ENCODE data around the gene AATK.
"Not testable (repeated sequence)": the region's sequence is repeated elsewhere in the genome, so short reads cannot be mapped to it uniquely, and the experiment has no call there.

AATK gene

DNA sequence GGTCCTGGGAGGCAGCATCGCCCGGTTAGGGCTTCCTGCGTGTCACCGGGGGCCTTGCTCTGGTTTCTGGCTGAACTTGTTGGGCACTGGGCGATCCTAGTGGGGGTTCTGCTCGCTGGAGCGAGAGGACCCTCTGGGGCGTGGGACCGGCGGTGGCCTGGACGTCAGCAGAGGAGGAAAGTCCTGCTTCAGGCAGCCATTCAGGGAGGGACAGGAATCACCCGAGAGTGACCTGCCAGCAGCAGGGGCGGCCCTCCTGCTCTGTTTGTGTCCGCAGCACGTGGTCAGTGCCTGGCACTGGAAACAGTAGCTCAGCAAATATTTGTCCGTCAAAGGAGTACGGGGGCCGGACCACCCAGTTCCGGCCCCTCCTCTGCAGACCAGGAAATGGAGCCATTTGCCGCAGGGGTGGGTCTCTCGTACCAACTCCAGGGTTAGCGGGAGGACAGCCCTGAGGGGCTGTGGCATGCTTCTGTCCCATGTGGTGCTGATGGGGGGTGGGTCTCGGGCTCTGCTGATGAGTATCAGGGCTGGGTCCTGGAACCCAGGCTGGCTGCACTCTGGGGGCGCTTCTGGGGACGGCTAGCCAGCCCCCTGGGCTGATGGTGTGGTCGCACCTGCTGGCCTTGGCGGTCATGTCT is 82.8 kb downstream of the AATK start:
- no peak for DNase-seq

DNA sequence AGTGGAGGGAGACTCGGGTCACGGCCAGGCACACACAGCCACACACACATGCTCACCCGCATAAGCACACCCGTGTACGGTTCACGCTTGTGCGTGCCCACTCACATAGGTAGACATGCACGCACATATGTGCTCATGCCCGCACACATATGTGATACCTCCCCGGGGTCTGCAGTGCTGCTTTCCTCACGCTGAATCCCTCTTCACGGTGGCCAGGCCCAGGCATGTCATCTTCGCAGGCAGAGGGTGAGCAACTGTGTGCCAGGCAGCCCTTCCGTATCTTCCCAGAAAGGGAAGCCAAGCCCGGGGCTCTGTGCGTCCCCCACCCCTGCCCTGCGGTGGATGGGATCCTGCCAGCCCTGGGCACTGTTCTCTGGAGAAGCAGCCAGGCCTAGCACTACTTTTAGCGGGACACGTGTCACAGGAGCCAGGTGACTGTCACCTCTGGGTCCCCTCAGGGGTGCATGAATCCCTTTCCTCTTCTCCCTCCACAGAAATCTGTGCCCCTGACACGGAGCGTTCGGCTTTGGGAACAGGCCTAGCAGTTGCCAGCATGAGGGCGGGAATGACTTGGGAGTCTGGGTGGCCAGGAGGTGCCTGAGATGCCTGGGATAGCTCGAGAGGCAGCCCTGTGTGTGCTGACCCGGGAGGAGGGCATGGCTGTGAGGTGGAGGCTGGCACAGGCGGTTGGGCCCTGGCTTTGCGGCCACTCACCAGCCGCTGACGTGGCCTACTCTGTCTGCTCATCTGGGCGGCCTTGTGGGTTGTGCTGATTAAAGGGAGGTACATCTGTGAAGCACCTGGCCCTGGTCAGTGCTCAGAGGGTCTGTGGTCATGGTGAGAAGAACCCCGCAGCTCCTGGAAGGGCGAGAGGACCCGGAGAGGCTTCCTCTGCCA is 83.6 kb downstream of the AATK start:
- no peak for DNase-seq

DNA sequence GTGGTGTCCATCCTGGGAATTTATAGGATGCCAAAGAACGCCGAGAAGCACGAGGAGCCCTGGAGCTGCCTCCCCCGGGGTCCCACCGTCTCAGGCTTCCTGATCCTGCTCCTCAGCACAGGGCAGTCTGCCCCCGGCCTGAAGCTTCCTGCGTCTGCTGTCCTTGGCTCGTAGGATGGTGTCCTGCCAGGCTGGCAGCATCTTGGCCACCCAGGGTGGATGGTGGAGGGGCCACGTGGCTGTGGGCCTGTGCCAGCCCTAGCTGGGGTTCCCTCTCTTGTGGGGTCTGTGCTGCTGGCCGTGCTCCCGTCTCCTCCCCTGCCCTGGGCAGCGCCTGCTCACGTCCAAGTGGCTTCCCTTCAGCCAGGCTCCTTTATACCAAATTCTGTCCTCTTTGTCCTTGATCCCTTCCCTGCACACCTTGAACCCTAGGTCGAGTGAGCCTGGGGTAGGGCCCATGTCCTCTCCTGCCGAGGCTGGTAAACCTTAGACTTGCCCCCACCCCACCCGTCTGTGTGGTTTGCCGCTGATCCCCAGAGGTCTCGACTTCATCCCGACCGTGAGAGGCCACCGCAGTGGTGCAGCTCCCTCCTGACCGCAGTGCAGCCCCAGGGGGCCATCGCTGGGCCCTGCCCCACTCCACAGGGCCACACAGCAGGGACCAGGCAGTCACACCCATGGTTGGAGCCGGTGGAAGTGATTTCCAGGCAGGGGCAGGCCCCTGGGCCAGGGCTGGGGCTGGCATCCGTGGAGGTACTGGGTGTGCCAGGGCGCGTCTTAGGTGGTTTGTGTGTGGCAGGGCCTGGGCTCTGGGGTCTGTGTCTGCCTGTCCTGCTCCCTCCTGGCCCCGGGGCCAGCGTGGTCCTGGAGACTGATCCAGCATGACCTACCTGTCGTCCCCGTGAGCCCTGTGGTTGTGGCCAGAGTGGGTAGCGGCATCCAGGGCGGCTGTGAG is 84.5 kb downstream of the AATK start:
- no peak for DNase-seq

DNA sequence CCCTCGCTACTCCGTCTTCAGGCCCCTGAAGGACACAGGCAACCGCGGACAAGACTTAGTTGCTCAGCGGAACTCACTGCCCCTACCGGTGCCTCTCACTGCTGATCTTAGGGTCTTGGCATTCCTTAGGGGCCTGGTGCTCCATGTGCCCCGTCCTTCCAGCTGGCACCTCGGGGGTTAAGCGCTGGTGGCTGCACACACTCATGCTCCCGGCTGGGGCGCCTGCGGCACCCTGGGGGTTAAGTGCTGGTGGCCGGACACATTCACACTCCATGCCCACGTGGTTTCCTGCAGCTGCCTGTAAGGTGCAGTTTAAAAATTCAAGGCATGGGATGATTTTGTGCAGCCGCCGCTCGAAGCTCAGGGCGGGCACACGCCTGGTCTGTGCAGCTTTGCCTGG is 86.0 kb downstream of the AATK start:
- DNase-seq: no peak

DNA sequence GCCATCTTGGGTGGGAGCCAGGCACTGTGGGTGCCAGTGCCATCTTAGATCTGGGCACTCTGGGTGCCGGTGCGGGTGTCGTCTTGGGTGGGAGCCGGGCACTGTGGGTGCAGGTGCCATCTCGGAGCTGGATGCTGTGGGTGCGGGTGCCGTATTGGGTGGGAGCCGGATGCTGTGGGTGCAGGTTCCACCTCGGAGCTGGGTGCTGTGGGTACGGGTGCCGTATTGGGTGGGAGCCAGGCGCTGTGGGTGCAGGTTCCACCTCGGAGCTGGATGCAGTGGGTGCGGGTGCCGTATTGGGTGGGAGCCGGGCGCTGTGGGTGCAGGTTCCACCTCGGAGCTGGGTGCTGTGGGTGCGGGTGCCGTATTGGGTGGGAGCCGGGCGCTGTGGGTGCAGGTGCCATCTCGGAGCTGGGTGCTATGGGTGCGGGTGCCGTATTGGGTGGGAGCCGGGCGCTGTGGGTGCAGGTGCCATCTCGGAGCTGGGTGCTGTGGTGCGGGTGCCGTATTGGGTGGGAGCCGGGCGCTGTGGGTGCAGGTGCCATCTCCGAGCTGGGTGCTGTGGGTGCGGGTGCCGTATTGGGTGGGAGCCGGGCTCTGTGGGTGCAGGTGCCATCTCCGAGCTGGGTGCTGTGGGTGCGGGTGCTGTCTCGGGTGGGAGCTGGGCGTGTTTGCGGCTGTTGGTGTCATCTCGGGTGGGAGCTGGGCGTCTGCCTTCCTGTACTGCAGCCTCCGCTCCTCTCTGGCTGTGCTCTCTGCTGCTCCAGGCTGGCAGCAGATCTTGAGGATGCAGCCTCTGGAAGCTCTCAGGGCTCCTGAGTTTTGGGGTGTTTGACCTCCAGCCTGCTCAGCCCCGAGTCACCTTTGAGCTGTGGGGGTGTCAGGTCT is 87.8 kb downstream of the AATK start:
- DNase-seq: not testable (repeated sequence)

DNA sequence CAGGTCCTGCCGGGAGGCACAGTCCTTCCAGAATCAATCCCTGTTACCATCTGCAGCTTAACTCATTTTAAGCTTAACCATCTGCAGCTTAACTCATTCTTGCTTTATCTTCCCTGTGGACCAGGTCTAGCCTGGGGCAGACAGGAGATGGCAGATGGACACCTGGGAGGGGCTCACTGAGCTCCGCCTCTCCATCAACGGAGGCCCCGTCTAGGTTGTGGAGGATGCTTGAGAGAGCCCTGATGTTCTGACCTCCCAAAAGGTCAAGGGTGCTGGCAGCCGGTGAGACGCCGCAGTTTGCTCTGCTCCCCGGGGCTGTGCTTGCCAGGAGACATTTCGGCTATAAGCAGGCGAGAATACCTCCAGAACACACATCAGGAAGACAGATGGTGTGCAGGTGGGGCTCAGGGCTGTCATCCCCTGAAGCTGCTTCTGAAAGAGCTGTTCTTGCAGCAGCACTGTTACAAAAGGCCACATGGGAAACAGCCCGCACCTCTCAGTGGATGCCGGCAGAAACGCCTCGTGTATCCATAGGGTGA is 89.8 kb downstream of the AATK start:
- no peak for DNase-seq

DNA sequence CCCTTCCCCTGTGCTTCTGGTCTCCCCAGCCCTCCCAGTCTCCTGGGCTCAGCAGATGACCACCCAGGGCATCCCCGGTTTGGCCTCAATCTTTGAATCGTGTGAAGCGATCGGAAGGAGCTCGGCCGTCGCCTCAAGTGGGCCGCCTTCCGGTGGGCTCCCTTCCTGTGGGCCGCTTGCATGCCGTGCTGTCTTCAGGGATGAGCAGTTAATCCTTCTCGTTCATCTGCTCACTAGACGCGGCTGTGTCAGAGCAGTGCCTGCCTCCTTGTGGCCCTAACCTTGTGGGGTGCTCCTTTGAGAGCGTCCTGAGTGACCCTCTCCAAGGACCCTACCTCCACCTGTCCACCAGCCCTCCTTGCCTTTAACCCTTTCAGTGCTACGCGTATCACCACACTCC is 90.7 kb downstream of the AATK start:
- no peak for DNase-seq

DNA sequence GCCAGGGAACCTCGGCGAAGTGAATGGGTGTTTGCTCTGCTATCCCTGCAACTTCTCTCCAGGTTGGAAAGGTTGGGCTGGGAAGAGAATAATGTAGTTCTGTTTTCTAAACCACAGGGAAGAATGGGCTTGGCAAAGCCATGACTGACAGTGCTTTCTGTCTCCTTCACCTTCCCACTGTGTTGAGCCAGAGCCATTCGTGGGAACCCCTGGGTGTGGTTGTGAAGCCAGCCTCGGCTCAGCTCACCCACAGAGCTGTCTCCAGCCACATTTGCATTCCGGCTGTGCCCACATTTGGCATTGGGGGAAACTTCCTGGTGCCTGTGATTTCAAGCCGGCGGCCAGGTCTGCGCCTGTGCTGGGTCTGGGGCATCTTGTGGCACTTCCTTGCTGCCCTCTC is 91.1 kb downstream of the AATK start:
- DNase-seq: no peak

DNA sequence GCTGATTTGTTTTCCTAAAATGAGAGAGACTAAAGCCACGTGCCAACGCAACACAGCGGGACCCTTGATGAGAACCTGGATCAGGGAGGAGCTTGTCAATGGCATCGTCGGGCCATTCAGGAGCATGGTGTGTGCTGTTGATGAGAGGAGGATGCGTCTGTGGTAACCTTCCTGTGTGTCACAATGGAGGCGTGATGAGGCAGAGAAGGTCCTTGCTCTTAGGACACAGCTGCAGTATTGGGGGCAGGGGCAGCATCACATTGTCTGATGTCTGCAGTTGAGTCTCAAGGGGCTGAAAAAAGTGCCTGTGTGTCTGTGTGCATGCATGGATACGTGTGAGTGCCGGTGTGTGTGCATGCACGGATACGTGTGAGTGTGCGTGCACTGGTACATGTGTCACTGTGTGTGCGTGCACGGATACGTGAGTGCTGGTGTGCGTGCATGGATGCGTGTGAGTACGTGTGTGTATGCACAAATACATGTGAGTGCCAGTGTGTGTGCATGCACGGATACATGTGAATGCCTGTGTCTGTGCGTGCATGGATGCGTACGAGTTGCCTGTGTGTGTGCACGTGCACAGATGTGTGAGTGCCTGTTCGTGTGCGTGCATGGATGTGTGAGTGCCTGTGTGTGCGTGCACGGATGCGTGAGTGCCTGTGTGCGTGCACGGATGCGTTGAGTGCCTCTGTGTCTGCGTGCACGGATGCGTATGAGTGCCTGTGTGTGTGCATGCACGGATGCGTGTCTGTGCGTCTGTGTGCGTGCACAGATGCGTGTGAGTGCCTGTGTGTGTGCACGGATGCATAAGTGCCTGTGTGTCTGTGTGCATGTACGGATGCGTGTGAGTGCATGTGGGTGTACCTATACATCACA is 91.8 kb downstream of the AATK start:
- DNase-seq: no peak

DNA sequence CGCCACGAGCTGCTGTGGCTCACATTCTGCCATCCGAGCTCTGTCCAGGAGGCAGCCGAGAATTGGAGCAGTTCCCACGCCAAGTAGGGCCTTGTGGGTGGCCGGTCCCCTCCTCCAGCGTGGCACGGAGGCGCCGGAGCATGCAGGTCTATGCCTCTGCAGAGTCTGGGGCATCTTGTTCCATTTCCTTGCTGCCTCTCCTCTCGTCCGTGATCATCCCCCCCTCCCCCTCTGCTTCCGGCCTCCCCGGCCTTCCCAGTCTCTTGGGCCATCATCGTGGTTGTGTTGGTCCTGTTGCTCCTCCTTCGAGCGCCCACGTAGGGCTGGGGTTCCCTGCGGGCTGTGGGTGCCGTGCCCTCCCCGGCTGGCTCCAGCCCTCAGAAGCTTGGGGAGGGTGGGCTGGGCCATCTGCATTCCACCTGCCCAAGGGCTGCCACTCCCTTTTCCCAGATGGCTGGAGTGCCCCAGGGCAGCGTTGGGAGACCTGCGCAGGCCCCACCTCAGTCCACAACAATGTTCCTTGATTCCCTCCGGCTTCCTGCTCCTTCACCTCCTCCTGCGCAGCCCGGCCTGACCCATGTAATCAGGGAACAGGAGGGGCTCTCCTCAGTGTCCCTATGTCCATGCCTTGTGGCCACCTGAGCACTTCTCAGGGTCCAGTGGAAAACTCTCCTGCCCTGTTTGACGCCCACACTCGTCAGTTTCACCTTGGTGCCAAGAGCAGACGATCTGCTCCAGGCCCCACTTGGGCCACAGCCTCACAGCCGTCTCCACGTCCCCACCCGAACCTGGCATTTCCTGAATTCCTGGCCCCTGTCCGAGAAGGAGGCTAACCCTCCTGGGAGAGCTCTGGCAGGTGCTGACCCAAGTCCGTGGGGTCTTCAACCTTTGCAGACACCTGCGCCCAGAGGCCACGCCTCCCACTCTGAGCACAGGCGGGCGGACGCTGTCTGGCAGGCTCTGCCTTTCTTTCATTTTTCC is 94.0 kb downstream of the AATK start:
- no peak for DNase-seq

DNA sequence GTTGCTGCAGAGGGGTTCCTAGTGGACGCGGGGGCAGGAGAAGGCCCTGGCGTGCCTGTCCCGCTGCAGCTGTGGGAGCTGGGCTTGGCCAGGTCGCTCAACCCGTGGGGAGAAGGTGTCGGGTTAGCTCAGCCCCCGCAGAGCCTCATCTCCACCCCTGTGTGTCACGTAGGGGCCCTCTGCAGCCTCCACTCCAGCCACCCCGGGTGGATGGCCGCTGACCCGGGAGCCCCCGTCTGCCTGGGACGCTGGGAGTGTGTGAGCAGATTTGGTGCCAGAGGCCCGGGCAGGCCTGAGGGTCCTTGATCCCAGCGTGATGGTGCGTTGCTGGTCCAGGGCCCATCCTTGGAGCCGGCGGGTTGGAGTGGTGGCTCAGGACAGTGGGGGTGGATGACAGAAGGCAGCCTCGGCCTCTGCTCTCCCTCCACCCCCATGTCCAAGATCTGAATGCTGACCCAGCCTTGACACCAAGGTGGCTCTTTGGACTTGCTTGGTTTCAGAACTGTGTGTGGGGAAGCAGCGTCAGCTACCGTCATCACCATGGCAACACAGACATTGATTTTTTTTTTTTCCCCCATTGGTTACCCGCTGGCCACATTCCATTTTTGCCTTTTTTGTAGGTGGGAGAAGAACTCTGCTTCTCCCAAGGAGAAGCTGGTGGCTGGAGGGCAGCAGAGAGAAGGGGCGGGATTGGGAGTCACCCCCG is 95.3 kb downstream of the AATK start:
- DNase-seq: no peak

DNA sequence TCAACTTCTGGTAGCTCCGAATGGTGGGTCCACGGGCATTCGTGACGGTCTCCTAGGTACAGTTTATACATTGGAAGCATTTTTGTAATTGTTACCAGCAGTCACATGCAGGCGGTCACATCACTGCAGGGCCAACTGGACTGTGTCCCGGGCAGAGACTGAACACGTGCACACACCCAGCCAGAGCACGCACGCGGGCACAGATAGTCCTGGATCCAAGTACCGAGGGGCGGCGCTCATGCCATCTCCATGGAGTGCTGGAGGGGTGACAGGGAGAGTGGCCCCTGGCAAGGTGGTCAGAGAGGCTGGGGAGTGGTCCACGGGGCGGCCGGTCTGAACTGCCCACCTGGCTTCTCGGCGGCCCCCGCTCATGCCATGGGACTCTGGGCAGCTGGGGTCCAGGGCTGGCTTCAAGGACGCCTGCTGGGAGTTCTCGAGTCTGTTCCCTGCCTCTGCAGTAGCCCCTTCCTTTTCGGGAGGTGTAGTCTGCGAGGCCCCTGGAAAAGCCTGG is 96.8 kb downstream of the AATK start:
- no peak for DNase-seq

DNA sequence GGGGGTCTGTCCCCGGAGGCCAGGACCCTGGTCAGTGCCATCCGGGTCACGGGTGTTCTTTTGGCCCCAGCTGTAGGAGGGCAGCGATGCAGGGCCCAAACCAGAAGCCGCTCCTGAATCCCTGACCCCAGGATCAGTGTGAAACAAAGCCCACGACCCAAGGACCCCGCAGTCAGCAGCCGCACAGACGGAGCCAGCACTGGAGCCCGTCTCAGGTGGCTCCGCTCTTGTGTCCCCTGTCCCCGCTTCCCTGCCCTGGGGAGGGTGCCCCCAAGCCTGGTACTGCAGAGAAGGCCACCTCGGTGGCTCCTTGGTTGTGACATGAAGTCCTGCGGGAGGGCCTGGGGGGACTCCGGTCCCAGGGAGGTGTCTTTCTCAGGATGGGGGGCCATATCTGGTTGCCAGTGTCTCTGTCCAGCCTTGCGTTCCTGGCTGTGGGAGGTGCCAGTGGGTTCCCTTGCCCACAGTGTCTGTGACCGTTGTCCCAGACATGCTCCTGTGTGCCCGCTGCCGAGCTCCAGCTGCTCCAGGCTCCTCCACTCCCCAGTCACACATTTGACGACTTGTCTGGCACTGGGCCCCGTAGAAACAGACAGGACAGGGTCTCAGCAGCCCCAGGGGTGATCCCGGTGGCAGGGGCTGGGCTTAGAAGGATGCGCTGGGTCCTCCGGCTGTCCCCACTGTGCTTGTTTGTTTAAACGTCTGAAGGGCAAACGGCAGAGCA is 97.4 kb downstream of the AATK start:
- no peak for DNase-seq

DNA sequence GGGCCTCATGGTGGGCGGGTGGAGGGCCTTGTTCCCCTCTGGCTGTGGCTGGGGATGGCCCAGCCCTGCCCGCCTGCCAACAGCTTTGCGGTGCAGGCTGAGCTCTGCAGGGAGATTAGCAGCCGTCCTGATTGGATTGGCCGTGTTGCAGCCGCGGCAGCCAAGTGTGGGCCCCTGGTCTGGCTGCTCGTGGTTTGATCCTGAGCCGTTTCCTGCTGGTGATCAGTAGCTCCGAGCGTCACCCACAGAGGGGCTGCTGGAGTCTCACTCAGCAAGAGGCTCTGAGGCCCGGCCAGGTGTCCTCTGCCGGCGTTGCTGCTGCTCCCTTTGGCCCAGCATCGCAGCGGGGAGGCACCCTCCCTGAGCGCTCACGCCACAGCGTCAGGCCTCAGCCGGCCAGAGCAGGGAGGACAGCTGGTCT is 98.6 kb downstream of the AATK start:
- DNase-seq: no peak
